Endothelial cell (in vitro differentiated cells): Measurements from ENCODE around the gene NPHP3. TPM values are rescaled to one million over a fixed set of nuclear protein-coding genes. Genes with fewer than 3 reads are reported as not detected.

Experiments
- DNase-seq: peaks from one replicate; pipeline ENCODE4 v3.0.0; 2021; ENCODE audit warnings: low spot score
- H3K27ac Mint-ChIP-seq: one replicate; pipeline ENCODE4 v1.8.0; 2021; ENCODE audit warnings: mixed read lengths, inconsistent platforms; ENCODE audit not compliant: unreplicated experiment
- H3K27me3 Mint-ChIP-seq: one replicate; pipeline ENCODE4 v1.8.0; 2021; ENCODE audit warnings: mild to moderate bottlenecking, moderate library complexity, mixed read lengths, inconsistent platforms; ENCODE audit not compliant: unreplicated experiment
- H3K36me3 Mint-ChIP-seq: one replicate; pipeline ENCODE4 v1.8.0; 2021; ENCODE audit warnings: mild to moderate bottlenecking, low read depth, mixed read lengths, inconsistent platforms; ENCODE audit not compliant: unreplicated experiment
- H3K4me1 Mint-ChIP-seq: one replicate; pipeline ENCODE4 v1.8.0; 2021; ENCODE audit warnings: mild to moderate bottlenecking, mixed read lengths, inconsistent platforms; ENCODE audit not compliant: unreplicated experiment
- H3K4me3 Mint-ChIP-seq: one replicate; pipeline ENCODE4 v1.8.0; 2021; ENCODE audit warnings: mild to moderate bottlenecking, mixed read lengths, inconsistent platforms; ENCODE audit not compliant: unreplicated experiment
- H3K9me3 Mint-ChIP-seq: one replicate; pipeline ENCODE4 v1.8.0; 2021; ENCODE audit warnings: mixed read lengths, inconsistent platforms; ENCODE audit not compliant: unreplicated experiment
- total RNA-seq: library from RNA; stranded (reverse); fragmentation: NEBNext Ultra II Directional; extraction: Animal tissue kit (Norgen Biotek cat#: 25700); gene quantifications from one replicate; pipeline ENCODE4 v1.2.1, GENCODE V29; 2021; ENCODE audit not compliant: unreplicated experiment
- TF ChIP-seq, protein P1 (sequence below): fragments of 200-600 bp; sonication (generic); IDR thresholded peaks from one replicate; pipeline ENCODE4 v1.5.0; 2021; ENCODE audit warnings: antibody characterized with exemption; ENCODE audit not compliant: unreplicated experiment

Gene NPHP3
- total RNA-seq, 1 donor from 2014 or later = 30.0 TPM

DNA sequence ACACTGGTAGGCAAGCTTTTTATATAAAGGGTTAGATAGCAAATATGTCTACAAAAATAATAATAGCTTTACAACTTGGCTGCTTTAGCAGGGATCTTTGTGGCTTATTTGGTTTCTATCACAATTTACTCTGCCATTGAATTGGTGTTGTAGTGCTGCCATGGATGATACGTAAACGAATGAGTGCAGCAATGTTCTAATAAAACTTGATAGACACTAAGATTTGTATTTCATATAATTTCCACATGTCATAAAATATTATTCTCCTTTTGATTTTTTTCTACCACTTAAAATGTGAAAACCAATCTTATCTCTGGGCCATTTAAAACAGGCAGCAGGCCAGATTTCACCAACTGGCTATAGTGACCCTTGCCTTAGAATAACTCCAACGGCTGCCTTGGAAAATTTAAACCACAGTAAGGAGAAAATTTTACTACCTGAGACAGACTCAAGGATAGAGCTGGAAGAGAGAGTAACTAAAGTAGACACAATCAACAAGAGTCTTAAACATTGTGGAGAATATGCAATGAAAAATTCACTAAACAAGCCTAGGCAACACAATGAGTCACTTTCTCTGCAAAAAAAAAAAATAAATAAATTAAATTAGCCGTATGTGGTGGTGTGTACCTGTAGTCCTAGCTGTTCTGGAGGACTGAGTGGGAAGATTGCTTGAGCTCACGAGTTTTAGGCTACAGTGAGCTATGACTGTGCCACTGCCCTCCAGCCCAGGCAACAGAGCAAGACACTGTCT is 8.1 kb downstream of the NPHP3 start:
- TF ChIP-seq, protein P1, sequence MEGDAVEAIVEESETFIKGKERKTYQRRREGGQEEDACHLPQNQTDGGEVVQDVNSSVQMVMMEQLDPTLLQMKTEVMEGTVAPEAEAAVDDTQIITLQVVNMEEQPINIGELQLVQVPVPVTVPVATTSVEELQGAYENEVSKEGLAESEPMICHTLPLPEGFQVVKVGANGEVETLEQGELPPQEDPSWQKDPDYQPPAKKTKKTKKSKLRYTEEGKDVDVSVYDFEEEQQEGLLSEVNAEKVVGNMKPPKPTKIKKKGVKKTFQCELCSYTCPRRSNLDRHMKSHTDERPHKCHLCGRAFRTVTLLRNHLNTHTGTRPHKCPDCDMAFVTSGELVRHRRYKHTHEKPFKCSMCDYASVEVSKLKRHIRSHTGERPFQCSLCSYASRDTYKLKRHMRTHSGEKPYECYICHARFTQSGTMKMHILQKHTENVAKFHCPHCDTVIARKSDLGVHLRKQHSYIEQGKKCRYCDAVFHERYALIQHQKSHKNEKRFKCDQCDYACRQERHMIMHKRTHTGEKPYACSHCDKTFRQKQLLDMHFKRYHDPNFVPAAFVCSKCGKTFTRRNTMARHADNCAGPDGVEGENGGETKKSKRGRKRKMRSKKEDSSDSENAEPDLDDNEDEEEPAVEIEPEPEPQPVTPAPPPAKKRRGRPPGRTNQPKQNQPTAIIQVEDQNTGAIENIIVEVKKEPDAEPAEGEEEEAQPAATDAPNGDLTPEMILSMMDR = no peak
- no peaks in the 10 kb centered on the region for H3K27me3 Mint-ChIP-seq
- peaks cover 9% of the 10 kb centered on the region for H3K36me3 Mint-ChIP-seq
- no peaks in the 10 kb centered on the region for H3K4me1 Mint-ChIP-seq
- no peak for DNase-seq
- H3K9me3 Mint-ChIP-seq = no peaks in the 10 kb centered on the region
- H3K27ac Mint-ChIP-seq = no peak overlapping the region
- no peak overlapping the region for H3K4me3 Mint-ChIP-seq

DNA sequence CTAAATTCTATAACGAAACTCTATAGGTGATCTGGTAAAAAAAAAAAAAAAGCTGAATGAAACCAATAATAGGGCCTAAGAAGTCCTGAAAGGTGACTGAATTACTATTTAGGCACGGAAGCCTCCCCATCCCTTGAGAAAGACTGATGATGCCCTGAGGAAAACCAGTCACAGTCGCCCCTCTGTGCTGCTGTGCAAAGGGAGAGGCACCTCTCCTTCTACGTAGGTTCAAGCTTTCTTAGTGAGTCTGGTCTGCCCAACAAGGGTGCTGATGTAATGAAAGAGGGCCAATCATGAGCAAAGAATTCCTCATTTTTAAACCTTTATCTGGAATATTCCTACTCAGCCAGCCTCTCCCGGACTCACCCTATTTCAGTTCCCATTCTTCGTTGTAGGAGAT is 11.9 kb downstream of the NPHP3 start:
- no peaks in the 10 kb centered on the region for H3K27me3 Mint-ChIP-seq
- DNase-seq = no peak
- H3K4me1 Mint-ChIP-seq = no peaks in the 10 kb centered on the region
- H3K4me3 Mint-ChIP-seq = no peak overlapping the region
- H3K27ac Mint-ChIP-seq = no peak overlapping the region
- H3K9me3 Mint-ChIP-seq = no peaks in the 10 kb centered on the region
- TF ChIP-seq, protein P1 = no peak
- peaks cover 17% of the 10 kb centered on the region for H3K36me3 Mint-ChIP-seq

DNA sequence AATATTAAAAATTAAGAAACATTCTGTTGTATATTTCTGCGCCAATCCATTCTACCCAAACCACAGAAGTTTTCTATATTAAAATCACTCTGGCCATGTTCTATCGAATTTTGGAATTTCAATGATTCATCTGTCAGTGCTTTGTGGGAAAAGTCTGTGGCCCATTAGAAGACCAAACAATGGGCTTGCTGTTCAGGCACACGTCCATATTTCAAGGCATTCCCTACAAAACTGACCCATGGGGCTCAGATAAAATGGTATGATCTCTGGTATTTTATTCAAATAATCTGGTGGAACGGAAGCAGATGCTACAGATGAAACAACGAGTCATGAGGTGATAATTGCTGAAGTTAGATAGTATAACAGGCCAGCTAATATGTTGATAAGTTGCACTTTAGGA is 12.4 kb downstream of the NPHP3 start:
- no peaks in the 10 kb centered on the region for H3K9me3 Mint-ChIP-seq
- H3K4me1 Mint-ChIP-seq = no peaks in the 10 kb centered on the region
- TF ChIP-seq, protein P1 = no peak
- H3K27ac Mint-ChIP-seq = no peak overlapping the region
- no peak overlapping the region for H3K4me3 Mint-ChIP-seq
- H3K27me3 Mint-ChIP-seq = no peaks in the 10 kb centered on the region
- H3K36me3 Mint-ChIP-seq = peaks cover 17% of the 10 kb centered on the region
- DNase-seq = no peak

DNA sequence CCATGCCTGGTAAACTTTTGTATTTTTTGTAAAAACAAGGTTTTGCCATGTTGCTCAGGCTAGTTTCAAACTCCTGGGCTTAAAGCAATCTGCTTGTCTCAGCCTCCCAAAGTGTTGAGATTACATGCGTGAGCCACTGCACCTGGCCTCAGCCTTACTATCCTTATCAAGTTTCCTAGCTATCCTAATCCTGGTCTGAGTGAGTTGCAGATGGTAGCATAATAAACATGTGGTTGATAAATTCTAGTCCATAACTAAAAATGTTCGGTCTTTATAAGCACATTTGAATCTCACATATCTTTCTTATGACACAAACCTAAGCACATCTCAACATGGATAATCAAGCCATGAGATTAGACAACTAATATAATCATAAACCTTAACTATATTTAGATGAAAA is 18.5 kb downstream of the NPHP3 start:
- TF ChIP-seq, protein P1 = no peak
- no peaks in the 10 kb centered on the region for H3K4me1 Mint-ChIP-seq
- no peak overlapping the region for H3K4me3 Mint-ChIP-seq
- H3K9me3 Mint-ChIP-seq = no peaks in the 10 kb centered on the region
- H3K27me3 Mint-ChIP-seq = peaks cover 1% of the 10 kb centered on the region
- no peak for DNase-seq
- peaks cover 27% of the 10 kb centered on the region for H3K36me3 Mint-ChIP-seq
- no peak overlapping the region for H3K27ac Mint-ChIP-seq

DNA sequence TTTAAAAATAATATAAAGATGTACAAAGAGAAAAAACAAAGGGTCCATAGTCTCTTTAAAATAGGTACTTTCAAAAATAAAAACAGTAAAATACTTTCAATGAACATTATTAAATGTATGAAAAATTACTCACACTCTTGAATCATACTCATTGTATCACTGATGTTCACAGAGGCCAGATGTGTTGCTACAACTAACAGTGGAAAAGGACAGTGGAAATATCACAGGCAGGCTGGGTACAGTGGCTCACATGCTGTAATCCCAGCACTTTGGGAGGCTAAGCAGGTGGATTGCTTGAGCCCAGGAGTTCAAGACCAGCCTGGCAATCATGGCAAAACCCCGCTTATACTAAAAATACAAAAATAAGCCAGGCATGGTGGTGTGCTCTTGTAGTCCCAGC is 26.8 kb downstream of the NPHP3 start:
- no peaks in the 10 kb centered on the region for H3K9me3 Mint-ChIP-seq
- H3K36me3 Mint-ChIP-seq = peaks cover 25% of the 10 kb centered on the region
- TF ChIP-seq, protein P1 = no peak
- DNase-seq = no peak
- no peak overlapping the region for H3K4me3 Mint-ChIP-seq
- no peak overlapping the region for H3K27ac Mint-ChIP-seq
- H3K4me1 Mint-ChIP-seq = no peaks in the 10 kb centered on the region
- peaks cover 2% of the 10 kb centered on the region for H3K27me3 Mint-ChIP-seq
